Testis (tissue), 2 donors: Measurements from ENCODE around the gene NT5E.

Experiments used
- POLR2A ChIP-seq: fragments of 450-650 bp; IDR thresholded peaks from one replicate; pipeline ENCODE4 v1.6.1; 2017; ENCODE audit warnings: antibody characterized with exemption, mild to moderate bottlenecking, moderate library complexity
- TF ChIP-seq, protein P1 (sequence below), 3 experiments: fragments of 450-650 bp in 2 of 3; fragments of 200-600 bp in 1 of 3; sonication (generic) in 1 of 3; IDR thresholded peaks; one replicate each; pipeline ENCODE4 v1.5.1; 2016 to 2019; ENCODE audit warnings: antibody characterized with exemption in 3 of 3, mild to moderate bottlenecking in 2 of 3, moderate library complexity in 1 of 3

DNA sequence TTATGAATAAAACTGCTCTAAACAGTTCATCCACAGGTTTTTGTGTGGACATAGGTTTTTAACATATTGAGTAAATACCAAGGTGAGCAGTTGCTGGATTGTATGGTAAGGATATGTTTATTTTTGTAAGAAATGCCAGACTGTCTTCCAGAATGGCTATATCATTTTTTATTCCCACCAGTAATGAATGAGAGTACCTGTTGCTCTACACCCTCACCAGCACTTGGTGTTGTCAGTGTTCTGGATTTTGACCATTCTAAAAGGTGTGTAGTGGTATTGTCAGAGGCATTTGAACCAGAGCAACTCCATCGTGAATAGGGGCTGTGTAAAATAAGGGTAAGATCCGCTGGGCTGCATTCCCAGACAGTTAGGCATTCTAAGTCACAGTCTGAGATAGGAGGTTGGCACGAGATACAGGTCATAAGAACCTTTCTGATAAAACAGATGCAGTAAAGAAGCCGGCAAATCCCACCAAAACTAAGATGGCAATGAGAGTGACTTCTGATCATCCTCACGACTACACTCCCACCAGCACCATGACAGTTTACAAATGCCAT, 12.9 kb upstream of the NT5E start:
- TF ChIP-seq, protein P1, sequence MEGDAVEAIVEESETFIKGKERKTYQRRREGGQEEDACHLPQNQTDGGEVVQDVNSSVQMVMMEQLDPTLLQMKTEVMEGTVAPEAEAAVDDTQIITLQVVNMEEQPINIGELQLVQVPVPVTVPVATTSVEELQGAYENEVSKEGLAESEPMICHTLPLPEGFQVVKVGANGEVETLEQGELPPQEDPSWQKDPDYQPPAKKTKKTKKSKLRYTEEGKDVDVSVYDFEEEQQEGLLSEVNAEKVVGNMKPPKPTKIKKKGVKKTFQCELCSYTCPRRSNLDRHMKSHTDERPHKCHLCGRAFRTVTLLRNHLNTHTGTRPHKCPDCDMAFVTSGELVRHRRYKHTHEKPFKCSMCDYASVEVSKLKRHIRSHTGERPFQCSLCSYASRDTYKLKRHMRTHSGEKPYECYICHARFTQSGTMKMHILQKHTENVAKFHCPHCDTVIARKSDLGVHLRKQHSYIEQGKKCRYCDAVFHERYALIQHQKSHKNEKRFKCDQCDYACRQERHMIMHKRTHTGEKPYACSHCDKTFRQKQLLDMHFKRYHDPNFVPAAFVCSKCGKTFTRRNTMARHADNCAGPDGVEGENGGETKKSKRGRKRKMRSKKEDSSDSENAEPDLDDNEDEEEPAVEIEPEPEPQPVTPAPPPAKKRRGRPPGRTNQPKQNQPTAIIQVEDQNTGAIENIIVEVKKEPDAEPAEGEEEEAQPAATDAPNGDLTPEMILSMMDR (IDR thresholded peaks at IDR 0.05): no peak
- no peak for TF ChIP-seq POLR2A
